WERI-Rb-1 (cell line): ENCODE results near the gene PLA2G2C.

Source experiments
- DNase-seq: peaks from one replicate; pipeline ENCODE4 v3.0.0-alpha.2; 2020
- H3K27ac ChIP-seq: fragments of 250-450 bp; sonication (Bioruptor Pico); 2 replicates; pipeline ENCODE4 v1.5.1; 2020; ENCODE audit warnings: mild to moderate bottlenecking, moderate library complexity
- H3K27me3 ChIP-seq: fragments of 250-450 bp; sonication (Bioruptor Pico); 2 replicates; pipeline ENCODE4 v1.5.1; 2021; ENCODE audit warnings: mild to moderate bottlenecking, low read depth, moderate library complexity; ENCODE audit not compliant: insufficient read depth, severe bottlenecking
- H3K36me3 ChIP-seq: fragments of 250-450 bp; sonication (Bioruptor Pico); 2 replicates; pipeline ENCODE4 v1.5.1; 2020; ENCODE audit warnings: mild to moderate bottlenecking, moderate library complexity
- H3K4me3 ChIP-seq: 2 replicates; pipeline ENCODE4 v1.5.1; 2011; ENCODE audit warnings: low read depth, mild to moderate bottlenecking, control low read depth, low read length
- H3K9me3 ChIP-seq: fragments of 250-450 bp; sonication (Bioruptor Pico); 2 replicates; pipeline ENCODE4 v1.5.1; 2021; ENCODE audit warnings: mild to moderate bottlenecking, moderate library complexity; ENCODE audit not compliant: severe bottlenecking
- CTCF ChIP-seq: IDR thresholded peaks from 2 replicates; pipeline ENCODE4 v1.5.1; 2011; ENCODE audit warnings: low read depth, mild to moderate bottlenecking, control low read depth, inconsistent platforms, low read length

PLA2G2C gene

GRCh38 chr1:20184997-20185833 lies 1.1 kb downstream of the PLA2G2C start:
- Histone ChIP-seq H3K27me3 (peaks cover 20% of the 10 kb centered on the region), H3K27ac (no peak overlapping the region), H3K9me3 (no peaks in the 10 kb centered on the region), H3K4me3 (peak overlapping the region; percentile 48), H3K36me3 (no peaks in the 10 kb centered on the region)
- no peak for TF ChIP-seq CTCF
- DNase-seq, result no peak

- DNase-seq, result no peak
- no peak overlapping the region for H3K27ac ChIP-seq
- no peak overlapping the region for H3K4me3 ChIP-seq
- H3K27me3 ChIP-seq, result peaks cover 20% of the 10 kb centered on the region
- TF ChIP-seq CTCF, result no peak
- H3K9me3 ChIP-seq, result no peaks in the 10 kb centered on the region
- H3K36me3 ChIP-seq, result no peaks in the 10 kb centered on the region
These were observed 1.8 kb downstream of the PLA2G2C start for GRCh38 chr1:20184481-20184900.

DNA sequence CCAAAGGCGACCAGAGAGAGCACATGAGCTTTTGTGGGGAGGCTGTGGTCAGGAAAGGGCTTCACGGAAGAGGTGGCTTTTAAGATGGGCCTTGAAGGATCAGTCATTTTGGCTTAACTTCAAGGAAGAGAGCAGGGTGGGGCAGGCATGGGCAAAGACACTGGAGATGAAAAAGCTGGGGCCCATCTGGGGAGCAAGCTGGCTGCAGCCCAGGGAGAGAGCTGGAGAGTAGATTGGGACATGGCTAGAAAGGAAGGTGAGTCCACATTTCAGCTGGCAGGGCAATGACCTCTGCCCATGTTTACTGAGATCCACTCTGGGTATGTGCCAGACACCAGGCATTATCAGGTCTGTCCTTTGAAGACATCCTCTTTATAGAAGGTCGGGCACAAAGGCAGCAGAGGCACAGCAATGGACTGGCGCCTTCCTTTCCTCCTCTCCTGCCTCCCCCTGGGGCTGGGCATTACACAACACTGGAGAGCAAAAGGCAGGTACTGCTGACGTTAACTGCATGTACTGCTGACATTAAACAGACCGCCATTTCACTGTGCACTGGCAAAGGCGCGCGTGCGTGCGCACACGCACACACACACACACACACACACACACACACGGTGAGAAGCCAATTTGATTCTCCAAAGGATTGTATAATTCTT lies 2.6 kb downstream of the PLA2G2C start:
- H3K27ac ChIP-seq, result no peak overlapping the region
- no peak for DNase-seq
- no peak overlapping the region for H3K4me3 ChIP-seq
- TF ChIP-seq CTCF, result no peak
- H3K27me3 ChIP-seq, result peaks cover 14% of the 10 kb centered on the region
- no peaks in the 10 kb centered on the region for H3K9me3 ChIP-seq
- no peaks in the 10 kb centered on the region for H3K36me3 ChIP-seq

DNA sequence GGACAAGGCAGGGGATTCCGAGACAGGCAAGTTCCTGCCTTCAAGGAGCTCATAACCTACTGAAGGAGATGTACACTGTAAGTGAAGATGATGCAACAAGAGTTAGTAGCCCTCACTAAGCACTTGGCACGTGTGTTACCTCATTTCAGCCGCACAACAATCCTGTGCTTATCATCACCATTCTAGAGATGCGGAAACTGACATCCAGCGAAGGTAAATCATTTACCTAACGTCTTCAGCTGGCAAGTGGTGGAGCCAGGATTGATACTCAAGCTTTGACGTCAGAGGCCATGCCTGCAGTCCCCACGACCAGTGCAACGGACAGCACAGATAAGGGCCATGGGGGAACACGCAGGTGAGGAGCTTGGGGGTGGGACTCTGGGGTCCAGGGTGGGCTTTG lies 3.3 kb downstream of the PLA2G2C start:
- H3K27ac ChIP-seq, result no peak overlapping the region
- no peaks in the 10 kb centered on the region for H3K36me3 ChIP-seq
- no peaks in the 10 kb centered on the region for H3K9me3 ChIP-seq
- H3K27me3 ChIP-seq, result peaks cover 10% of the 10 kb centered on the region
- no peak overlapping the region for H3K4me3 ChIP-seq
- TF ChIP-seq CTCF, result no peak
- DNase-seq, result no peak

DNA sequence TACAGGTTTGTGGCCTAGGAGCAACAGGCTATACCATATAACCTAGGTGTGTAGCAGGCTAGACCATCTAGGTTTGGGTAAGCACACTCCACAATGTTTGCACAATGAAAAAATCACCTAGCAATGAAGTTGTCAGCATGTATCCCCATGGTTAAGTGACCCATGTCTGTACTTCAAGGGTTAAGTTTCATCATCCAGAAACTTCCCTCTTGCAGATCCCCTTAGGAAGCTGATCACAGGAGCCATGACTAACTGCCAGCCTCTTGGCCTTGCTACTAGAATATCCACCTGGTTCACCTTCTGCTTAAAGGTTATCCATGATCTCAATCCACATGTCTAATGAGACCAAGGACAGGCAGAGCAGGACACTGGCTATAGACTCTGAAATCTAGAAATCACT lies 3.9 kb downstream of the PLA2G2C start:
- TF ChIP-seq CTCF, result no peak
- no peaks in the 10 kb centered on the region for H3K9me3 ChIP-seq
- H3K4me3 ChIP-seq, result no peak overlapping the region
- H3K36me3 ChIP-seq, result no peaks in the 10 kb centered on the region
- no peak overlapping the region for H3K27ac ChIP-seq
- H3K27me3 ChIP-seq, result peaks cover 9% of the 10 kb centered on the region
- DNase-seq, result no peak
